AG04450 (cell line): ENCODE data around the gene DNPH1. TPM values are rescaled to one million over a fixed set of nuclear protein-coding genes. Genes with fewer than 3 reads are reported as not detected.

Source experiments
- CTCF ChIA-PET: fragments of 300-600, 350-600 bp; formaldehyde crosslinking; extraction: SDS; loops from one replicate; lab custom pipeline; 2022; ENCODE audit warnings: antibody characterized with exemption, inconsistent platforms; lab: Charles Lee
- POLR2A ChIA-PET: fragments of 350-600 bp; formaldehyde crosslinking; extraction: SDS; loops from one replicate; lab custom pipeline; 2021; ENCODE audit warnings: antibody characterized with exemption, inconsistent platforms; lab: Yijun Ruan, JAX
- DNase-seq: peaks from one replicate; pipeline ENCODE4 v3.0.0-alpha.2; 2011; ENCODE audit warnings: low read depth, low spot score
- H3K27ac ChIP-seq: one replicate; pipeline ENCODE4 v1.5.1; 2012; ENCODE audit warnings: low read depth, low read length, control low read depth
- H3K27me3 ChIP-seq: one replicate; pipeline ENCODE4 v1.6.0; 2012; ENCODE audit warnings: low read length; ENCODE audit not compliant: control insufficient read depth, insufficient read depth
- H3K4me3 ChIP-seq: 2 replicates; pipeline ENCODE4 v1.5.1; 2011; ENCODE audit warnings: mild to moderate bottlenecking, low read depth, low read length, control low read depth
- H3K9me3 ChIP-seq: 2 replicates; pipeline ENCODE4 v1.5.1; 2012; ENCODE audit warnings: low read length; ENCODE audit not compliant: control insufficient read depth, insufficient read depth
- polyA plus RNA-seq: library from polyadenylated mRNA; depleted of rRNA; stranded (reverse); fragments of >200 nt; gene quantifications from 2 replicates; pipeline ENCODE4 v1.2.3, GENCODE V29; 2011
- TF ChIP-seq, protein P1 (sequence below): IDR thresholded peaks from 2 replicates; pipeline ENCODE4 v1.5.1; 2011; ENCODE audit warnings: low read depth, low read length, control low read depth, inconsistent platforms

The DNPH1 gene
- polyA plus RNA-seq, 1 experiment, result 36.9 TPM

DNA sequence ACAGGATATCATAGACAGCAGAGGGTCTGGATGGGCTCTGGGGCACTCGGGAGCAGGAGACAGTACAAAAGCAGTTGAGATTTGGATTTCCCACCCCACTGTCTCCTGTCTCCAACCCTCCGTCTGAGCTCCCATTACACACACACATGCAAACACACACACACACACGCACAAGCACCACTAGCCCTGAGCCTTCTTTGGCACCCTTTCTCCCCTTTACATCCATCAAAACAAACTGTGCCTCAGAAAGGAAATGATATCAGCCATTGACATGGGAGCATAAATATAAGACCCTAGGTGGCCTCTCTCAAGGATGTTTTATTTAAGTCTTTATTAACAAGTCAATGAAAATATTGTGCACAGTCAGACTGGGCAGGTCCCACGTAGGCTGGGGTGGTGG is 31.5 kb upstream of the DNPH1 start:
- no peaks in the 10 kb centered on the region; the same call in 1 of the 2 replicates for H3K9me3 ChIP-seq
- no peak for DNase-seq
- CTCF ChIA-PET, result interaction anchor here (1.2 to 4.4 kb wide), 2 partner anchors 72 to 75 kb away, joined by 3 to 47 read pairs; no protein-coding TSS in a partner anchor
- peaks cover 18% of the 10 kb centered on the region for H3K27me3 ChIP-seq
- H3K4me3 ChIP-seq, result no peak overlapping the region
- no peak overlapping the region for H3K27ac ChIP-seq
- TF ChIP-seq, protein P1, sequence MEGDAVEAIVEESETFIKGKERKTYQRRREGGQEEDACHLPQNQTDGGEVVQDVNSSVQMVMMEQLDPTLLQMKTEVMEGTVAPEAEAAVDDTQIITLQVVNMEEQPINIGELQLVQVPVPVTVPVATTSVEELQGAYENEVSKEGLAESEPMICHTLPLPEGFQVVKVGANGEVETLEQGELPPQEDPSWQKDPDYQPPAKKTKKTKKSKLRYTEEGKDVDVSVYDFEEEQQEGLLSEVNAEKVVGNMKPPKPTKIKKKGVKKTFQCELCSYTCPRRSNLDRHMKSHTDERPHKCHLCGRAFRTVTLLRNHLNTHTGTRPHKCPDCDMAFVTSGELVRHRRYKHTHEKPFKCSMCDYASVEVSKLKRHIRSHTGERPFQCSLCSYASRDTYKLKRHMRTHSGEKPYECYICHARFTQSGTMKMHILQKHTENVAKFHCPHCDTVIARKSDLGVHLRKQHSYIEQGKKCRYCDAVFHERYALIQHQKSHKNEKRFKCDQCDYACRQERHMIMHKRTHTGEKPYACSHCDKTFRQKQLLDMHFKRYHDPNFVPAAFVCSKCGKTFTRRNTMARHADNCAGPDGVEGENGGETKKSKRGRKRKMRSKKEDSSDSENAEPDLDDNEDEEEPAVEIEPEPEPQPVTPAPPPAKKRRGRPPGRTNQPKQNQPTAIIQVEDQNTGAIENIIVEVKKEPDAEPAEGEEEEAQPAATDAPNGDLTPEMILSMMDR, result no peak
- POLR2A ChIA-PET, result no interaction called here

DNA sequence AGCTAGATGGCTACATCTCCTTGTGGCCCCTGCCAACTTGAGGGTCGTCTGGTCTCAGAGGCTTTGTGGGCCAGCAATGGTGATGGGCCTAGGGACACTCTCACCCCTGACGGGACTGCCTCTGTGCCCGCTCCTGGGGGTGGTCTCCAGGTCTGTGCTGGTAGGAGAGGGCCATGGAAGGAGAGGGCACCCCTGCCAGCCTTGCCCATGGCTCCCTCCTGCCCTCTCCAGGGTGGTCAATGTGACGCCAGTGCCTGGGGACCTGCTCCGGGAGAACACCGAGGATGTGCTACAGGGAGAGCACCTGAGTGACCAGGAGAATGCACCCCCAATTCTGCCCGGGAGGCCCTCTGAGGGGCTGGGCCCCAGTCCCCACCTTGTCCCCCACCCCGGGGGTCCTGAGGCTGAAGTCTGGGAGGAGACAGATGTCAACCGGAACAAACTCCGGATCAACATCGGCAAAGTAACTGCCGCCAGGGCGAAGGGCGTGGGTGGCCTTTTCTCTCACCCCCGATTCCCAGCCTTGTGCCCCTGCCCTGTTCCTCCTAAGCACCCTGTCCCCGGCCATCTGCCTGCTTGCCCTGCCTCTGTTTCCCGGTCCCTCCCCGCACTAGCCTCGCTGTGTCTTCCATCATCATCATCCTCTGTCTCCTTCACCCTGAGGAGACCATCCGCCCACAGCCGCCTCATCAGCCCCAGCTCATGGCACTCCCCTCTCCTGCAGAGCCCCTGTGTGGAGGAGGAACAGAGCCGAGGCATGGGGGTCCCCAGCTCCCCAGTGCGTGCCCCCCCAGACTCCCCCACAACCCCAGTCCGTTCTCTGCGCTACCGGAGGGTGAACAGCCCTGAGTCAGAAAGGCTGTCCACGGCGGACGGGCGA is 29.8 kb upstream of the DNPH1 start:
- CTCF ChIA-PET, result interaction anchor here (0.7 kb wide), 1 partner anchor 177 kb away, joined by 6 read pairs; no protein-coding TSS in a partner anchor
- peaks cover 21% of the 10 kb centered on the region for H3K27me3 ChIP-seq
- no peak overlapping the region for H3K4me3 ChIP-seq
- POLR2A ChIA-PET, result interaction anchor here (0.6 kb wide), 1 partner anchor 27 kb away, joined by 5 read pairs; no protein-coding TSS in a partner anchor
- TF ChIP-seq, protein P1, result no peak
- no peak overlapping the region for H3K27ac ChIP-seq
- H3K9me3 ChIP-seq, result no peaks in the 10 kb centered on the region; the same call in 1 of the 2 replicates
- DNase-seq, result no peak

DNA sequence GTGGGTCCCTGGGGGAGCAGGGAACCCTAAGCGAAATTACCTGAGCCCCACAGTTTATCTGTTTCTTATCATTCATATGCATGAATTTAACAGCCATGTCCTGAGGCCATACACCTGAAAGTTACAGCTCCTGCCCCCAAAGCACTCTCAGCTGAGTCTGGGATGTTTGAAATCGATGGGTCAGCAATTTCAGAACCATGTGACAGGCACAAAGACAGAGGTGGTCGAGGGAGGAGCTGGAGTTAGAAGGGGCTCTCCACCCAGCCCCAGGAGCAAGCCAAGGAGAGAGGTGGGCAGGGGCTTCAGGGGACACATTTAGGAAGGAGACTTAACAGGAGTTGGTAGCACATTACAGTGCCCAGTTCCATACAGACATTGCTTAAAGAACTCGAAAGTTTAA is 28.9 kb upstream of the DNPH1 start:
- DNase-seq, result no peak
- Histone ChIP-seq H3K9me3 (no peaks in the 10 kb centered on the region; the same call in 1 of the 2 replicates), H3K27ac (no peak overlapping the region), H3K4me3 (no peak overlapping the region), H3K27me3 (peaks cover 21% of the 10 kb centered on the region)
- CTCF ChIA-PET, result no interaction called here
- POLR2A ChIA-PET, result interaction anchor here (0.6 kb wide), 1 partner anchor 26 kb away, joined by 5 read pairs; no protein-coding TSS in a partner anchor
- TF ChIP-seq, protein P1, result no peak

DNA sequence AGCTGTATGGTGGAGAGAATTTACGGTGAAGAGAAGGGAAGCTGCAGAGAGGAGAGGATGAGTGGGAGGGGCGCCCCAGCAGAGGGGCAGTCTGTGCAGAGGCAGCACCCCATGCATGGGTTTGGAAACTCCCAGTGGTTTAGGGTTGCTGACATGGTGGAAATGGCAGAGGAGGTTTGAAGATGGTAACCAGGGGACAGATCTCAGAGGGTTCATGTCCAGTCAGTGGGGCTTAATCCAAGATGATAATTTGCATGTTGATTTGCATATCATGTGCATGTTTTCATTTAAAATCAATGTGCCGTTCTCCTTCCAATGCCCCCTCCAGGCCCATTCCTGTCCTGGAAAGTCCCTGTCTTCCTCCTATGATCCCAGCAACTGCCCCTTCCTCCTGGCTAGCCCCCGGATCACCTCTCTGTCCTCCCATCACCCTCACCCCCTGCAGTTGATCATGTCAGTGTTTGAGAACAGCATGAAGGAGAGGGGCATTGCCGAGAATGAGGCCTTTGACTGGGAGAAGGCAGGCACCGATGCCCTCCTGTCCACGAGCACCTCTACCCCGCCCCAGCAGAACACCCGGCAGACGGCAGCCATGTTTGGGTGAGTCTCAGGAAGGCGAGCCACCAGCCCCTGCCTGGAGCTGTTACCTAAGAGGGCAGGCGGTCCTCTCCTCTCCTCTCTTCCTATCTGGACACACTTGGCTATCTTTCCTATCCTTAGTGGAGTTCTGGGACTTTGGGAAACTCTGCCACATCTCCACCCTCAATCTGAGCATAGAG is 28.3 kb upstream of the DNPH1 start:
- Histone ChIP-seq H3K27ac (no peak overlapping the region), H3K9me3 (no peaks in the 10 kb centered on the region; the same call in 1 of the 2 replicates), H3K27me3 (peaks cover 21% of the 10 kb centered on the region), H3K4me3 (no peak overlapping the region)
- ChIA-PET POLR2A (no interaction called here), CTCF (no interaction called here)
- TF ChIP-seq, protein P1, result no peak
- no peak for DNase-seq
